GM19328 (cell line): ENCODE results near the gene ORC5.

Source experiments
- ATAC-seq: cut with Tn5 transposase; IDR thresholded peaks from one replicate; pipeline ENCODE4 v1.9.1; 2021; ENCODE audit warnings: mild to moderate bottlenecking, moderate library complexity; ENCODE audit not compliant: unreplicated experiment

Gene ORC5

DNA sequence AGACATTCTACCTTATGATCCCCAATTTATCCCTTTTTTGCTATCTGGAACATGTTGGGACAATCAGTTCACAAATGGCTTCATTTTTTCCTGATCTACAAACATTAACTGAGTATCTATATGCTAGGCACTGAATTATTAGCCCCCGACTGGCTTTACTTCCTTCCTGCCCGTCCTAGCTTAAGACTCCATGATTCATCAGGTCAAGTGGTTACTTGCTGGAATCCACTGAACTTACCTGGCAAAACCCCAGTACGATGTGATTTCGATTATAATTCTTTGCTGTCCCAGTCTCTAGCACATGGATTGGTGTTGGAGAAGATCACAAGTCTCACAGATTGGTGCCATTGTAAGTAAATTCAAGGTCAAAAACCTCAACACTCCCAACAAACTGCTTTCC lies 77.1 kb downstream of the ORC5 start:
- ATAC-seq: no peak

- no peak for ATAC-seq
These were observed 80.6 kb downstream of the ORC5 start for GRCh38 chr7:104127204-104127603.

DNA sequence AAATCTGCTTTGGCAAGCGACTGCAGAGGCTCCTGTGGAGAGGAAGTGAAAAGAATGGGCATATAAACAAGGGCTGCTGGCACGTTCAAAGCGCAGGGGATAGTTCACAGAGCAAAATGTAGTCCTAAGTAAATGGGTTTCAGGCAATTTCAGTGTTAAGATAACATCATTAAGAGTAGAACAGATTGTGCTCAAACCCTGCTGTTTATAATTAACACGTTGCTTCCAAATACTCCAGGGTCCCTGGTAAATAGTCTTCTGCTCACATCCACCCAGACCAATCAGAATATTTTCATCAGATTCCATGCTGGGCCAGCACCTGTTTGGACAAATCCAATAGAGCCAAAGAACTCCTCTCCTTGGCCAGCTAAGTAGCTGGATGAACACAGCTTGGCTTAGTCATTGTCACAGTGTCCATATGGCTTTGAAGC lies 81.4 kb downstream of the ORC5 start:
- ATAC-seq: no peak

DNA sequence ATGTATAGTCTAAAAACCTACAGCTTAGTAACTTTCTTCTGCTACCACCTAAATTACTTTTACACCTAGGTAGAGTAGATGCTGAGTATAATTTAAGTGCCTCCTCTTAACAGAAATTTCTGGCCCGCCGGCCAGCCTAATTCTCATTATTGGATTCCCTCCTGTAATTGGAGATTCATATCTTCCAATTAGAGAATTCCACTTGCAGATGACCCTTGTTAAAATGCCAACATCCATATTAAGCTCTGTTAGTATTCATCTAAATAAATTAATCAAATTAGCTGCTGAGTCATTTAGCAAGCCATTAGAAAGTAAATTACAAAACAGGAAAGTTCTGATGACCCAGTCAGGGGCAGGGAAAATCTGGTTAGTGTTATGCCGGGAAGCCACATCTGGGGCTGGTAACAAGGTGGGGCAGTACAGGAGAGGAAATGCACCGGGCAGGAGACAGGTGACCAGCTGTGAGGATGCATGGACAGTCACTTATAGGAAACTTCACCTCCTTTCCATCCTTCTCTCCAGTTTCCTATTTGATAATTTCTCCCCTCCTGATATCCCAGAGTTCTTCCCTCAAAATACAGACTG lies 82.8 kb downstream of the ORC5 start:
- no peak for ATAC-seq

DNA sequence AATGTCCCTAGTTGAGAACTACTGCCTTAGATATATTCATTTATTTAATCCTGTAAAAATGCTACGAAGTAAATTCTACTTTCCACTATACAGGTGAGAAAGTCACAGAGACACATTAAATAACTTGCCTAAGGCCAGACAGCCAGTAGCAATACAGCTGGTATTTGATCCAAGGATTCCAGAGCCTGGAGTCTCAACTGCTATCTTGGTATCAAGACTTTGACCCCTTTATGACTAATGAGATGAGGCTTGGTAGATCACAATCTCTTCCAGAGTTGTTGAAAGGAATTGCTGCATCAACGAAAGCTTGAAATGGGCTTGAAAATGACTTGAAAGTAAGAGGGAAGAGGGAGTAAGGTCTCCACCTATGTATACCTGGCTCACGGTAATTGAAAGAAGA lies 83.3 kb downstream of the ORC5 start:
- ATAC-seq: no peak

DNA sequence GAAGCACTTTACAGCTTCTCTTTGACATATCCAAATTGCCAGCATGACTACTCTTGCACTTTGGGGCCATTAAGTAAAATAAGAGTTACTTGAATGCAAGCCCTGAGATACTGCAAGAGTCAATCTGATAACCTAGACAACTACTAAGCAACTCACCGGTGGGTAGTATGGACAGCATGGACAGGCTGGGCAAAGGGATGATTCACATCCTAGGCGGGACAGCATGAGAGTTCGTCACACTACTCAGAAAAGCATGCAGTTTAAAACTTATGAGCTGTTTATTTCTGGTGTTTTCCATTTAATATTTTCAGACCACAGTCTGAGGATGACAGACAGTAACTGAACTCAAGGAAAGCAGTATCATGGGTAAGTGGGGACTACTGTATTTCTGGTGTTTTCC lies 84.0 kb downstream of the ORC5 start:
- ATAC-seq: no peak

DNA sequence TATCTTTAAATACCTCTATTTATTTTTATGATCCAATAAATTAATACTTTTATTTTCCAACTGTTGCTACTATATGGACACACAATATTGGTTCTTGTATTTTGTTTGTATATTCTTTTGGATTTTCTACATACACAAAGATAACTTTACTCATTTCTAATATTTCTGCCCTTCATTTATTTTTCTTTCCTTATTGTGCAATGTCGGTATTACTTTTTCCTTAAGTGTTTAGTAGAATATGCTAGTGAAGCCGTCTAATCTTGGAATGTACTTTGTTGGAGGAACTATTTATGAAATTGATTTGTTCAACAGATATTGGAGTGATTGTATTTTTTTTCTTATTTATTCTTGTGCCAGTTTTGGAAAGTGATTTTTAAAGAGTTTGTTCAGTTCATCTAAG lies 94.0 kb downstream of the ORC5 start:
- ATAC-seq: no peak

DNA sequence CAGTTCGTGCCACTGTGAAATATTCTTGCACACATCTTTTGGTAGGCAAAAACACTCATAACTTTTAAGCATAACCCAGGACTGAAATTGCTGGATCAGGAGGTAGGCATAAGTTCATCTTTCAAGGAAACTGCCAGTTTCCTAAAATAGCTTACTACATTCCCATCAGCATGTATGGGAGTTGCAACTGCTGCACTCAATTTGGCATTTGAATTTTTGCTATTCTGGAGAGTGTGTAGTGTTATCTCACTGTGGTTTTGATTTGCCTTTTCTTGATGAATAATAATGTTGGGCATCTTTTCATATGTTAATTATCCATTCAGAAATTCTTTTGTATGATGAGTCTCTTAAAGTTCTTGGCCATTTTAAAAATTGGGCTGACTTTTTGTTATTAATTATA lies 95.2 kb downstream of the ORC5 start:
- no peak for ATAC-seq

- ATAC-seq: no peak
These were observed 96.5 kb downstream of the ORC5 start for GRCh38 chr7:104111271-104111670.

- no peak for ATAC-seq
These were observed 101.5 kb downstream of the ORC5 start for GRCh38 chr7:104106108-104106905.

GRCh38 chr7:104098890-104099289 lies 108.9 kb downstream of the ORC5 start:
- ATAC-seq: no peak

GRCh38 chr7:104096683-104097082 lies 111.1 kb downstream of the ORC5 start:
- ATAC-seq: no peak

DNA sequence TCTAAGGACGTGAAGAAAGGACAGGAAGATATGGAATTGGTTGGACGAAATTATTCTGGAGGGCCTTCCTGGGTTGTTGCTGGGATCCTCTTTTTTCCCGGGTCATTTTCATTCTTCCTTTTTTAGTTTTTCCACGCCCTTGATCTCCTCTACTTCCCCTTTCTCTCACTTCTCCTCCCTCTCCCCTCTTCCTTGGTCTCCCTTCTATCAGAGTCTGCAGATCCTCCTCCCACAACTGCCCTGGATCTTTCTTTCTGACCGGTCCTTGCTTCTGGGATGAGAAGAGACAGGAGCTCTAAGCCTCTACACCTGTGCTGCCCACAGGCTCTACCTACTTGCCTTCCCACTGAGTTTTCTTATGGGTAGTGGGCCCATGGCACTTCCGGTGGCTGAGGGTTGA lies 114.7 kb downstream of the ORC5 start:
- ATAC-seq: no peak

- ATAC-seq: no peak
These were observed 116.6 kb downstream of the ORC5 start for GRCh38 chr7:104091242-104091641.

GRCh38 chr7:104089612-104090011 lies 118.2 kb downstream of the ORC5 start:
- no peak for ATAC-seq

DNA sequence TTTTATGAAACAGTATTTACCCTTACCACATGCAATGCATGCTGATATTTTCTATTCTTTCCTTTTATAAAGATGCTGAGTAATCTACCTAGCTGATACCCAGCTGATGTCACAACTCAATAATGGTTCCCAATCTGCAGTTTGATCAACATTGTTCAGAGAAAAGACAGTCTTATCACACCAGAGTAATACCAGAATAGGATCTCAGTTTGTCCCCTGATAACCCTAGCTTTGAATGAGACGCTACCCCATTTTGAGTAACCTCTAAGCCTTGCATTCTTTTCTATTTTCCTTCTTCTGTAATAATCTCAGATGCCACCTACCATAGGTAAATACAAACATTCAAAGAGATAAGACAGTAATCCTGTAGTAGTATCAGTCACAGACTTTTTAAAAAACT lies 118.8 kb downstream of the ORC5 start:
- ATAC-seq: no peak
